Activated T-cell treated with anti-CD3 and anti-CD28 coated beads, Interleukin-2, amount 50 U/mL, for 1 hour (primary cell): Measurements from ENCODE around the gene UPF2.
A peak's percentile ranks its signal among the peaks of the same experiment; 100 is the strongest.
"Not testable (repeated sequence)": the region's sequence is repeated elsewhere in the genome, so short reads cannot be mapped to it uniquely, and the experiment has no call there.

Experiments
- DNase-seq: peaks from one replicate; pipeline ENCODE4 v3.0.0-alpha.2; 2020

UPF2 gene

GRCh38 chr10:12041766-12042408 is 722 bp downstream of the UPF2 start:
- peak; percentile 39 for DNase-seq

GRCh38 chr10:12036073-12036655 is 6.4 kb downstream of the UPF2 start:
- DNase-seq = no peak

DNA sequence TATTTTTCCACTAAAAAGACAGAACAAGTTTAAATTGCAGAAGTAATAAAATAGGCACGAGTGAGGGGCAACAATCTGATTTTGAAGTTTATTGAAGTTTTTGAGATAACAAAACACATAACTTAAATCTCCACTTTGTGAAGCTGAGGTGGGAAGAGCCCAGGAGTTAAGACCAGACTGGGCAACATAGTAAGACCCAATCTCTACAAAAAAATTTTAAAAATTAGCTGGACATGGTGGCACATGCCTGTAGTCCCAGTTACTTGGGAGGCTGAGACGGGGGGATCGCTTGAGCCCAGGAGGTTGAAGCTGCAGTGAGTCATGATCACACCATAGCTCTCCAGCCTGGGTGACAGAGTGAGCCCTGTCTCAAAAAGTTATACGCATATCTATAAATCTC is 11.2 kb downstream of the UPF2 start:
- no peak for DNase-seq

- DNase-seq = no peak
Measured at GRCh38 chr10:12027539-12027938, 15.1 kb downstream of the UPF2 start.

- no peak for DNase-seq
Measured at GRCh38 chr10:12025591-12025990, 17.0 kb downstream of the UPF2 start.

- DNase-seq = no peak
Measured at GRCh38 chr10:12022580-12023257, 19.9 kb downstream of the UPF2 start.

DNA sequence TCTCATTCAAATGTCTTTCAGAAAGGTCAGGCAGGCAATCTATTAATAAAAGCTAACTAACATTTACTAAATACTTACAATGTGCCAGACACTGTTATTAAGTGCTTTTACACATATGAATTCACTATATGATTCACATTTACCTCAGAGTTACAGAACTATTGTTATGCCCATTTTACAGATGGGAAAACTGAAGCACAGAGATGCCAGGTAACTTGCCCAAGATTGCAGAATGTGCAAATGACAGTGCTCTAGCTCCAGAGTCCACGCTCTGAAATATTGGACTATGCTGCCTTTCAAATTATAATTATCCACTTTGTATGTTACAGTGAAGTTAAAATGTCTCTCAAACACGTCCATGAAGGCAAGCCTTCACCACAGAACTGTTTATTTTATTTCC is 22.0 kb downstream of the UPF2 start:
- no peak for DNase-seq

DNA sequence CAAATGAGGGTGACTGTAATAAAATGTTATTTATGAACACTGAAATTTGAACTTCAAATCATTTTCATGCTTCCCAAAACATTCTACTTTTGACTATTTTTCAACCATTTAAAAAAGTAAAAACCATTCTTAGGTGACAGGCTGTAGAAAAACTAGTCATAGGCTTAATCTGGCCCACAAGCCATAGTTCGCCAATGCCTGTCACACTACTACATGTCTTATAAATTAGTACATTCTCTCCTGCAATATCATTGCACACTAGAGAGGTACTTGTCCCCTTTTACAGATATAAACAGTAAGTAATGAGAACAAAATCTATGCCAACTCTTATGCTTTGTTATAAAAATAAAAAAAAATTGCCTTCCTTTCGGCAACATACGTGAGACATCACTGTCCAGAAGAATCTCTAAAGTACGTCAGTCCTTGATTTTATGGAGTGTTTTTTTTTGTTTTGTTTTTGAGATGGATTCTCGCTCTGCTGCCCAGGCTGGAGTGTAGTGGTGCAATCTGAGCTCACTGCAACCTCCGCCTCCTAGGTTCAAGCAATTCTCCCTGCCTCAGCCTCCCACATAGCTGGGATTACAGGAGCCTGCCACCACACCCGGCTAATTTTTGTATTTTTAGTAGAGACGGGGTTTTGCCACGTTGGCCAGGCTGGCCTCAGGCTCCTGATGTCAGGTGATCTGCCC is 23.2 kb downstream of the UPF2 start:
- DNase-seq = no peak

- no peak for DNase-seq
Measured at GRCh38 chr10:12018438-12019282, 23.9 kb downstream of the UPF2 start.

- no peak for DNase-seq
Measured at GRCh38 chr10:12013926-12014325, 28.7 kb downstream of the UPF2 start.

DNA sequence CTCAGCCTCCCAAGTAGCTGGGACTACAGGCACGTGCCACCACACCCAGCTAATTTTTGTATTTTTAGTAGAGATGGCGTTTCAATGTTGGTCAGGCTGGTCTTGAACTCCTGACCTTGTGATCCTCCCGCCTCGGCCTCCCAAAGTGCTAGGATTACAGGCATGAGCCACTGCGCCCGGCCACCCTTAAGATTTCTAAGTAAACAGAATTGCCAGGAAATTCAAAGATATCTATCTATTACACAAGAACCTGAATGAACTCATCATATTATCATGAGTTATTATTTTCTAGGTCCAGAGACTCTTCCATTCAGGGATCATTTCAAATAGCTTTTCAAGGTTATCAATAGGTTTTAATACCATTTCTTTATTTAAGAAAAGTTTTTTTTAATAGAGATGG is 29.2 kb downstream of the UPF2 start:
- not testable (repeated sequence) for DNase-seq

DNA sequence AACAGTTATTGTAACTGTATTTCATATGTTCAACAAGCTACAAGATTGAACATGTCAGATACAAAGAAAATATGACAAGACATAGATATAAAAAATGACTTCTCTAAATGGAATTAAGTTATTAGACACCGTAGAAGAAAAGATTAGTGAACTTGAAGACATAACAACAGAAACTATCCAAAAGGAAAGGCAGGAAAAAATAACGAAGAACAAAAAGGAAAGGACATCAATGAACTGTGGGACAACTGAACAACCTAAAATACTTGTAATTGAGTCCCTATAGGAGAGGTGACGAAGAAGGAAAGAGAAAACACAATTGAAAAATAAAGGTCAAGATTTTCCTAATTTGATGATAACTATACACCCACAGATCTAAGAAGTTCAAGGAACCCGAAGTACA is 32.3 kb downstream of the UPF2 start:
- DNase-seq = no peak

DNA sequence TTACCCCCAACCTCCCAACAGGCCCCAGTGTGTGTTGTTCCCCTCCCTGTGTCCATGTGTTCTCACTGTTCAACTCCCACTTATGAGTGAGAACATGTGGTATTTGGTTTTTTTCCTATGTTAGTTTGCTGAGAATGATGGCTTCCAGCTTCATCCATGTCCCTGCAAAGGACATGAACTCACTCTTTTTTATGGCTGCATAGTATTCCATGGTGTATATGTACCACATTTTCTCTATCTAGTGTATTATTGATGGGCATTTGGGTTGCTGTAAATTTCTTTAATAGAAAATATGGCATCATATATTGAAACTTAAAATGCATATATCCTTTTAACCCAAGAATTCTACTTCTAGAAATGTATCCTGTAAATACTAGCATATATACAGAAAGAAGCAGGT is 33.8 kb downstream of the UPF2 start:
- not testable (repeated sequence) for DNase-seq

GRCh38 chr10:12006671-12007070 is 35.9 kb downstream of the UPF2 start:
- no peak for DNase-seq

DNA sequence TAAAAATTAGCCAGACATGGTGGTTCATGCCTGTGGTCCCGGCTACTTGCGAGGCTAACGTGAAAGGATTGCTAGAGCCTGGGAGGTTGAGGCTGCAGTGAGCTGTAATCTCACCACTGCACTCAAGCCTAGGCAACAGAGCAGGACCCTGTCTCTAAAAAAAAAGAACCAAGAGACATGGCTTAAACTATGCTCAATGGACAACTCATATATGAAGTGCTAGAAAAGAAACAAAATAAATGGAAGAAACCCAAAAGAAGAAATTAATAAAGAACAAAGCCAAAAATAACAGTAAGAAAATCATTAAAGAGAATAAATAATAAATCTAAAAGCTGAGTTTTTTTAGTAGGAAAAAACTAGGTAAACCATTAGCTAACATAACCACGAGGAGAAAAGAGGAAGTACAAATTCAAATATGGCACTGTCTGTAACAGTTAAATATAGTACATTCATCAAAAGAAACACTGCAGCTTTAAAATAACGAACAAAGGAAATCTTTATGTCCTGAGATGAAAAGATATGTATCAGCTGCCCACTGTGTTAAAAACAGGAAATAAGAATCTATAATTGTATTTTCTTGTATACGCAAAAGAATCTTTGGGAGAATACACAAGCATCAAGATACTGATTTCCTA is 48.7 kb downstream of the UPF2 start:
- no peak for DNase-seq

- no peak for DNase-seq
Measured at GRCh38 chr10:11988924-11989323, 53.7 kb downstream of the UPF2 start.

DNA sequence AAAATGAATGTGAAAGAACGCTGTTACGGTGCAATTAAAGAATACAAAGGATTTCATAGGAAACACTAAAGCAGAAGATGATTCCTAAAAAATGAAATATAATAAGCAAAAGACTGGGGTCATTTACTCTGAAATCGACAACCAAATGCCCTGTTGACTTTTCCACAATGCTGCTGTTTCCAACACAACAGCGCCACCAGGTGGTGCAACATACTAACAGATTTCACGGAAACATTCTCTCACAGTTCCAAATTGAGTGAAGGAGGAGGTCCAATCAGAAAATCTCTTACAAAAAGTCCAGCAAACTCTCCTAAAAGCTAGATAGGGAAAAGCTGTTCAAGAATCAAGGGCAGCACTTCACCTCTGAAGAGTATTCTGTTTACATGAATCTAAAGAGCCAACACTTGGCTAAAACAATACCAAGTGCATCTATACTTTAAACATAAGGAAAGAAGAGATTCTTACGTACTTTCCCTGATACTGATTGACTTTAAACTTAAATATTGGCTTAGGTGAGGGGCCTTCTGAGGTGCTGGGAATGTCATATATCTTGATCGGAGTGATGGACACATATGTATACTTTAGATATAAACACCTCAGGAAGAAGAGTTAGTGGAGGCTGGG is 55.9 kb downstream of the UPF2 start:
- DNase-seq = peak; percentile 70

DNA sequence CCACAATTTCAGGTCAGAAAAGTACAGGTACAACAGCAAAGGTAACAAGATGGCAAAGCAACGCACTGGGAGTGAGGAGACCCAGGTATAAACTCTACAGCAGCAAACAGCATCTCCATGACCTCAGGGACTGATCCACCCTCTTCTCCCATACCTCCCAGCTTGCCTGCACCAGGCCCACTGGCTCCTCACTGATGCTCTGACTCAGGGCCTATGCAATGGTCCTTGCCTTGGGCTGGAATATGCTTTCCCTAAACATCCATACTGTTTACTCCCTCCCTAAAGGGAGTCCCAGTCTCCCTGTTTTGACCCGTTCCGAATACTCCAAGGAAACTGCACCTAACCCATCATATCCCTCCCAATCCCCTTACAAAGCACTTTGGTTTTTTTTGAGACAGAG is 60.4 kb downstream of the UPF2 start:
- no peak for DNase-seq

- DNase-seq = no peak
Measured at GRCh38 chr10:11975795-11976194, 66.8 kb downstream of the UPF2 start.

GRCh38 chr10:11972523-11972922 is 70.1 kb downstream of the UPF2 start:
- not testable (repeated sequence) for DNase-seq

DNA sequence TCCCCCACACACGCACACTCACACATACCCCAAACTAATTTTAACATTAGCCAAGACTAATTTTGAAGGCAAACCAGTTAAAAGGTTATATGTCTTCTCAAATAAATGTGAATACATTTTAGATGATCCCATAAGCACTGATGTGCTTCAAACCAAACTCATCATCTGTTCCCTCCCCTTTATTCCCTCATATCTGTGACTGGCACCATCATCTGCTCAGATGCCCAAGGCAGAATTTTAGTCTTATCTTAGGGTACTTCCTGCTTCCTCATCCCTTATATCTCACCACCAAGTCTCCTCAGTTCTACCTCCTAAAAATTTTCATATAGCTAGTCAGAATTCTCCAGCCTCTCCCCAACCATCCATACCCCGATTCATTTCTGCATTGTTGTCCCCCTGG is 80.4 kb downstream of the UPF2 start:
- DNase-seq = no peak

DNA sequence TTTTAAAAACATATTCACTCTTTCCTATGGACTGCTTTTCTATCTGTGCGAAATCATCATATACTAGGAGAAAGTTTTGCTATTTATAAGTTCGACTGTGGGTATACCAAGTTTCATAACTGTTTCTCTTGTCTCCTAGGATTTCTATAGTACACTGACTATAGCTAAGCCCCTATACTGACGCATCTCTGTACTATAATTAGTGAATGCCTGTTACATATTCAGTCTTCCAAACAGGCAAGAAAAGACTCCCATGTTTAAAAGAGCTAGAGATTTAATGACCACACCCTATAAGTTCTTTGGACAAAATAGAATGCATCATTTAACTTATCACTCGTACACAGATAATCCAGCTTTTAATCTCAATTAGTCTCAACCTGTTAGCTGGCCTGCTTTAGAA is 80.8 kb downstream of the UPF2 start:
- DNase-seq = no peak
